Caco-2 (cell line): Measurements from ENCODE around the gene ZPR1. TPM values are rescaled to one million over a fixed set of nuclear protein-coding genes. Genes with fewer than 3 reads are reported as not detected.

Experiments
- BruUV-seq: library from RNA; stranded (reverse); fragments of 400-500 nt; replicated peaks from 2 replicates; lab custom pipeline; 2021; lab: Mats Ljungman, UMichigan
- CTCF ChIA-PET: fragments of 300-600 bp; sonication (Branson Sonifier 250); formaldehyde crosslinking; loops from one replicate; lab custom pipeline; 2022; ENCODE audit warnings: antibody characterized with exemption; lab: Charles Lee
- POLR2A ChIA-PET: fragments of 300-600 bp; sonication (Branson Sonifier 250); formaldehyde crosslinking; loops from one replicate; lab custom pipeline; 2022; ENCODE audit warnings: antibody characterized with exemption; lab: Charles Lee
- DNase-seq, 2 experiments: peaks; one replicate each; pipeline versions ENCODE4 v3.0.0 to v3.0.0-alpha.2; 2020 to 2022
- H3K27me3 ChIP-seq: replicated peaks from 2 replicates; pipeline ENCODE4 v1.6.0; 2011; ENCODE audit warnings: low read length; ENCODE audit not compliant: control insufficient read depth, insufficient read depth
- H3K36me3 ChIP-seq: 2 replicates; pipeline ENCODE4 v1.5.1; 2011; ENCODE audit warnings: low read length; ENCODE audit not compliant: control insufficient read depth, insufficient read depth
- H3K4me1 ChIP-seq: fragments of 250-450 bp; sonication (Bioruptor Pico); 2 replicates; pipeline ENCODE4 v1.5.1; 2020; ENCODE audit warnings: mild to moderate bottlenecking
- H3K4me3 ChIP-seq: 2 replicates; pipeline ENCODE4 v1.5.1; 2011; ENCODE audit warnings: low read depth, mild to moderate bottlenecking, control low read depth, low read length
- H3K9me3 ChIP-seq: fragments of 250-450 bp; sonication (Bioruptor Pico); 2 replicates; pipeline ENCODE4 v1.5.1; 2020; ENCODE audit warnings: mild to moderate bottlenecking, moderate library complexity
- H3K27ac Mint-ChIP-seq: one replicate; pipeline ENCODE4 v1.8.0; 2022; ENCODE audit warnings: mixed read lengths; ENCODE audit not compliant: unreplicated experiment
- H3K27me3 Mint-ChIP-seq: one replicate; pipeline ENCODE4 v1.8.0; 2022; ENCODE audit warnings: mixed read lengths; ENCODE audit not compliant: insufficient read depth, unreplicated experiment
- H3K36me3 Mint-ChIP-seq: one replicate; pipeline ENCODE4 v1.8.0; 2022; ENCODE audit warnings: mild to moderate bottlenecking, mixed read lengths; ENCODE audit not compliant: insufficient read depth, unreplicated experiment
- H3K4me1 Mint-ChIP-seq: one replicate; pipeline ENCODE4 v1.8.0; 2022; ENCODE audit warnings: low read depth, mixed read lengths; ENCODE audit not compliant: unreplicated experiment
- H3K4me3 Mint-ChIP-seq: one replicate; pipeline ENCODE4 v1.8.0; 2022; ENCODE audit warnings: mild to moderate bottlenecking, moderate library complexity, mixed read lengths; ENCODE audit not compliant: unreplicated experiment
- H3K9me3 Mint-ChIP-seq: one replicate; pipeline ENCODE4 v1.8.0; 2022; ENCODE audit warnings: mixed read lengths; ENCODE audit not compliant: unreplicated experiment
- intact Hi-C: fragments of 100-400 bp; cut with micrococcal nuclease; formaldehyde crosslinking; loops from one replicate; pipeline ENCODE4 v1.10.0; 2022; ENCODE audit not compliant: unreplicated experiment
- total RNA-seq: library from RNA; stranded (reverse); gene quantifications from 2 replicates; pipeline ENCODE4 v1.2.3, GENCODE V29; 2022
- TF ChIP-seq, protein P1 (sequence below), 2 experiments: fragments of 200-600 bp in 1 of 2; IDR thresholded peaks; 1 replicate in 1 of 2; 2 replicates in 1 of 2; pipeline versions ENCODE4 v1.5.1 to v1.8.0; 2011 to 2022; ENCODE audit warnings: antibody characterized with exemption in 1 of 2, control low read depth in 1 of 2, inconsistent platforms in 1 of 2, low read depth in 1 of 2, low read length in 1 of 2, mild to moderate bottlenecking in 1 of 2, moderate library complexity in 1 of 2; ENCODE audit not compliant: insufficient read depth in 1 of 2, severe bottlenecking in 1 of 2, unreplicated experiment in 1 of 2

Gene ZPR1
- total RNA-seq, 1 experiment from 2014 or later, result 194 TPM

GRCh38 chr11:116812109-116812508 lies 24.3 kb upstream of the ZPR1 start:
- CTCF ChIA-PET, result no interaction called here
- H3K27me3 Mint-ChIP-seq, result no peaks in the 10 kb centered on the region
- peak overlapping the region; percentile 49 for H3K27ac Mint-ChIP-seq
- no peak overlapping the region for H3K4me3 ChIP-seq
- DNase-seq, result no peak
- no peaks in the 10 kb centered on the region; the same call in 1 of the 2 replicates for H3K9me3 ChIP-seq
- no TSS peak for BruUV-seq
- peaks cover 12% of the 10 kb centered on the region for H3K9me3 Mint-ChIP-seq
- intact Hi-C loops, result no loop called here
- no peak overlapping the region for H3K4me3 Mint-ChIP-seq
- POLR2A ChIA-PET, result no interaction called here
- peaks cover 76% of the 10 kb centered on the region for H3K4me1 ChIP-seq
- TF ChIP-seq, protein P1, sequence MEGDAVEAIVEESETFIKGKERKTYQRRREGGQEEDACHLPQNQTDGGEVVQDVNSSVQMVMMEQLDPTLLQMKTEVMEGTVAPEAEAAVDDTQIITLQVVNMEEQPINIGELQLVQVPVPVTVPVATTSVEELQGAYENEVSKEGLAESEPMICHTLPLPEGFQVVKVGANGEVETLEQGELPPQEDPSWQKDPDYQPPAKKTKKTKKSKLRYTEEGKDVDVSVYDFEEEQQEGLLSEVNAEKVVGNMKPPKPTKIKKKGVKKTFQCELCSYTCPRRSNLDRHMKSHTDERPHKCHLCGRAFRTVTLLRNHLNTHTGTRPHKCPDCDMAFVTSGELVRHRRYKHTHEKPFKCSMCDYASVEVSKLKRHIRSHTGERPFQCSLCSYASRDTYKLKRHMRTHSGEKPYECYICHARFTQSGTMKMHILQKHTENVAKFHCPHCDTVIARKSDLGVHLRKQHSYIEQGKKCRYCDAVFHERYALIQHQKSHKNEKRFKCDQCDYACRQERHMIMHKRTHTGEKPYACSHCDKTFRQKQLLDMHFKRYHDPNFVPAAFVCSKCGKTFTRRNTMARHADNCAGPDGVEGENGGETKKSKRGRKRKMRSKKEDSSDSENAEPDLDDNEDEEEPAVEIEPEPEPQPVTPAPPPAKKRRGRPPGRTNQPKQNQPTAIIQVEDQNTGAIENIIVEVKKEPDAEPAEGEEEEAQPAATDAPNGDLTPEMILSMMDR (IDR thresholded peaks at IDR 0.05; ENCODE audit: insufficient read depth in 1 of 2, low read depth in 1 of 2, low read length in 1 of 2, severe bottlenecking in 1 of 2, unreplicated experiment in 1 of 2), result no peak
- H3K36me3 ChIP-seq, result no peaks in the 10 kb centered on the region
- H3K27me3 ChIP-seq, result no peaks in the 10 kb centered on the region
- peaks cover 25% of the 10 kb centered on the region for H3K36me3 Mint-ChIP-seq
- peaks cover 70% of the 10 kb centered on the region for H3K4me1 Mint-ChIP-seq

- peaks cover 81% of the 10 kb centered on the region for H3K4me1 ChIP-seq
- peaks cover 29% of the 10 kb centered on the region for H3K36me3 Mint-ChIP-seq
- BruUV-seq, result no TSS peak
- no peaks in the 10 kb centered on the region for H3K36me3 ChIP-seq
- TF ChIP-seq, protein P1 (IDR thresholded peaks at IDR 0.05; ENCODE audit: insufficient read depth in 1 of 2, low read depth in 1 of 2, low read length in 1 of 2, severe bottlenecking in 1 of 2, unreplicated experiment in 1 of 2), result no peak
- intact Hi-C loops, result no loop called here
- H3K27me3 ChIP-seq, result no peaks in the 10 kb centered on the region
- H3K4me3 ChIP-seq, result no peak overlapping the region
- peaks cover 12% of the 10 kb centered on the region for H3K9me3 Mint-ChIP-seq
- peaks cover 79% of the 10 kb centered on the region for H3K4me1 Mint-ChIP-seq
- CTCF ChIA-PET, result interaction anchor here (0.6 kb wide), 1 partner anchor 23 kb away, joined by 3 read pairs; no protein-coding TSS in a partner anchor
- H3K9me3 ChIP-seq, result no peaks in the 10 kb centered on the region; the same call in 1 of the 2 replicates
- H3K27ac Mint-ChIP-seq, result peak overlapping the region; percentile 49
- POLR2A ChIA-PET, result interaction anchor here (0.5 to 0.6 kb wide), 2 partner anchors 16 to 207 kb away, joined by 3 read pairs; no protein-coding TSS in a partner anchor
- no peak for DNase-seq
- no peaks in the 10 kb centered on the region for H3K27me3 Mint-ChIP-seq
- H3K4me3 Mint-ChIP-seq, result no peak overlapping the region
These were observed 23.4 kb upstream of the ZPR1 start for GRCh38 chr11:116811194-116811593.

DNA sequence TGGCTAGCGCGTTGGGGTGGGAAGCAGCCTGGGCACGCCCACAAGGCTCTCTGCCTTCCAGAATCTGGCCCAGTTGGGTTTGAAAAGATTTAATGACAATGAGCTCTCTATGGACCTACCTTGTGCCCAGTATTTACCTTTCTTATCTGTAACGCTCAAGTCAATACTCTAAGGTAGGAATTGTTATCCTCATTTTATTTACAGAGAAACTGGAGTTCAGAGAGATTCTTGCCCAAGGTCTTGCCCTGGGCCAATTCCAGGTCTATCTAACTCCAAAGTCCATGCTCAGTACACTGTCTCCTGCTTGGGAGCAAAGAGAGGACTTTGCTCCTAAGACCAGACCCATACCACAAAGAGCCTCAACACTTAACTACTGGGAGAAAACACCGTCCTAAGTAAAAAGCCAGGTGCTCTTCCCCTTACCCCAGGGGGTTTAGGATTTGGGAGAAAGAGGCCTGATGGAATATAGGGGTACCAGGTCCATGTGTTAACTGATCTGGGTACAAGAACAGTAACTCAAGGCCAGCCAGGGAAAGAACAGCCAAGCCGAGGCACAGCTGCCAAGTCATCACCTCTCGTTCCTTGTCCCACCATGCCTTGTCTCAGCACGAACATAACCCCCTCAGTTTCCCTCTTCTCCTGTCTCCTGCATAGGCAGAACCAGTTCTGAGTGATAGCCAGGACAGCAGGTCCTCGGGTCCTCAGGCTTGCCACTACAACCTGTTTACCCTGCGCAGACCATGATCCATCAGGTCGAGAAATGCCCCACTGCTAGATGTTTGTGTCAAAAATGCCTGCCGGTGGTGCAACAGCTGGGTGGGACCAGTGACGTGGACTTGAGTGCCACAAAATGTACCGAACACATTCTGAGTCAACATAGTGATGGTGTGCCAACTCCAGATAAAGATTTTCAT lies 20.7 kb upstream of the ZPR1 start:
- no peaks in the 10 kb centered on the region for H3K36me3 ChIP-seq
- DNase-seq, result peak; percentile 94 to 96
- intact Hi-C loops, result loop anchor here (1.0 to 2.0 kb wide), 5 partner anchors 16 to 264 kb away; partner anchors contain the start of genes APOA1 and APOC3
- H3K36me3 Mint-ChIP-seq, result peaks cover 23% of the 10 kb centered on the region
- ChIA-PET POLR2A (interaction anchor here (0.6 to 1.5 kb wide), 10 partner anchors 15 to 365 kb away, joined by 3 to 11 read pairs (median 4); partner anchors contain the start of genes APOA1, APOA4, APOC3 and ZPR1), CTCF (interaction anchor here (0.5 to 1.8 kb wide), 12 partner anchors 15 to 116 kb away, joined by 3 to 29 read pairs (median 4); partner anchors contain the start of genes APOA1, APOA5, APOC3 and ZPR1)
- no peaks in the 10 kb centered on the region; the same call in 1 of the 2 replicates for H3K9me3 ChIP-seq
- BruUV-seq, result TSS peak; percentile 91
- H3K27ac Mint-ChIP-seq, result peak overlapping the region; percentile 98
- H3K4me3 Mint-ChIP-seq, result peak overlapping the region; percentile 67
- peaks cover 70% of the 10 kb centered on the region for H3K4me1 ChIP-seq
- no peaks in the 10 kb centered on the region for H3K27me3 ChIP-seq
- H3K4me3 ChIP-seq, result 0 out of 2 replicates have a peak overlapping the region, but pooled peaks have one; percentile 4
- H3K27me3 Mint-ChIP-seq, result no peaks in the 10 kb centered on the region
- TF ChIP-seq, protein P1 (IDR thresholded peaks at IDR 0.05; ENCODE audit: insufficient read depth in 1 of 2, low read depth in 1 of 2, low read length in 1 of 2, severe bottlenecking in 1 of 2, unreplicated experiment in 1 of 2), result no peak
- H3K4me1 Mint-ChIP-seq, result peaks cover 68% of the 10 kb centered on the region
- H3K9me3 Mint-ChIP-seq, result peaks cover 12% of the 10 kb centered on the region
